Endodermal cell (in vitro differentiated cells): ENCODE measurements around the gene HTR3D. TPM values are rescaled to one million over a fixed set of nuclear protein-coding genes. Genes with fewer than 3 reads are reported as not detected.
A peak's percentile ranks its signal among the peaks of the same experiment; 100 is the strongest.

ENCODE experiments used
- DNase-seq: peaks from one replicate; pipeline ENCODE4 v3.0.0-alpha.2; 2017
- H3K27ac ChIP-seq: 2 replicates; pipeline ENCODE4 v1.5.1; 2013; ENCODE audit warnings: mild to moderate bottlenecking, low read depth, low read length, moderate library complexity
- H3K27me3 ChIP-seq: 2 replicates; pipeline ENCODE4 v1.6.1; 2013; ENCODE audit warnings: mild to moderate bottlenecking, low read length, moderate library complexity; ENCODE audit not compliant: insufficient read depth, control insufficient read depth, poor library complexity, severe bottlenecking
- H3K36me3 ChIP-seq: 2 replicates; pipeline ENCODE4 v1.7.0; 2013; ENCODE audit warnings: mild to moderate bottlenecking, low read length, moderate library complexity; ENCODE audit not compliant: control insufficient read depth, insufficient read depth
- H3K4me1 ChIP-seq: one replicate; pipeline ENCODE4 v1.7.0; 2013; ENCODE audit warnings: low read length; ENCODE audit not compliant: control insufficient read depth, insufficient read depth
- H3K4me3 ChIP-seq: 2 replicates; pipeline ENCODE4 v1.5.1; 2013; ENCODE audit warnings: mild to moderate bottlenecking, low read length, moderate library complexity
- H3K9ac ChIP-seq: 2 replicates; pipeline ENCODE4 v1.6.1; 2013; ENCODE audit warnings: mild to moderate bottlenecking, low read length, moderate library complexity; ENCODE audit not compliant: poor library complexity, severe bottlenecking; ENCODE audit errors: extremely low read depth
- H3K9me3 ChIP-seq: 2 replicates; pipeline ENCODE4 v1.6.1; 2013; ENCODE audit warnings: mild to moderate bottlenecking, low read length, moderate library complexity; ENCODE audit not compliant: control insufficient read depth
- H3K27ac Mint-ChIP-seq: 2 replicates; pipeline ENCODE4 v1.8.0; 2020; ENCODE audit warnings: mixed read lengths
- H3K27me3 Mint-ChIP-seq: 2 replicates; pipeline ENCODE4 v1.8.0; 2021; ENCODE audit warnings: mild to moderate bottlenecking, mixed read lengths; ENCODE audit not compliant: insufficient read depth
- H3K36me3 Mint-ChIP-seq: 2 replicates; pipeline ENCODE4 v1.8.0; 2020; ENCODE audit warnings: low read depth, mixed read lengths
- H3K4me1 Mint-ChIP-seq: 2 replicates; pipeline ENCODE4 v1.8.0; 2020; ENCODE audit warnings: mixed read lengths
- H3K4me3 Mint-ChIP-seq: 2 replicates; pipeline ENCODE4 v1.8.0; 2020; ENCODE audit warnings: mild to moderate bottlenecking, moderate library complexity, mixed read lengths
- H3K9me3 Mint-ChIP-seq: 2 replicates; pipeline ENCODE4 v1.8.0; 2020; ENCODE audit warnings: mild to moderate bottlenecking, mixed read lengths
- CTCF ChIP-seq: fragments of 200-600 bp; sonication (generic); conservative IDR thresholded peaks from 2 replicates; pipeline ENCODE4 v1.5.0; 2021; ENCODE audit warnings: antibody characterized with exemption, mild to moderate bottlenecking
- WGBS, 2 experiments: methylation state at CpG; one replicate each; pipeline versions ENCODE4 v1.1.5 to v1.1.7; 2013; ENCODE audit warnings: missing lambda C conversion rate in 2 of 2, mixed read lengths in 1 of 2; ENCODE audit not compliant: insufficient coverage in 1 of 2, insufficient read length in 1 of 2; 5-methylcytosine and 5-hydroxymethylcytosine counted together
- total RNA-seq, 2 donors: library from RNA; stranded (reverse); fragmentation: NEBNext Ultra II Directional in 1 of 2; extraction: Animal tissue kit (Norgen Biotek cat#: 25700) in 1 of 2; gene quantifications; 2 replicates in 1 of 2; 3 replicates in 1 of 2; pipeline ENCODE4 v1.2.1, GENCODE V29; 2021

HTR3D gene
- total RNA-seq, 2 donors from 2014 or later, result not detected

- no peak for DNase-seq
- Mint-ChIP-seq H3K4me3 (no peak overlapping the region), H3K27ac (no peak overlapping the region), H3K27me3 (no peaks in the 10 kb centered on the region), H3K36me3 (no peaks in the 10 kb centered on the region), H3K4me1 (peaks cover 35% of the 10 kb centered on the region), H3K9me3 (no peaks in the 10 kb centered on the region)
- peak; percentile 30 for TF ChIP-seq CTCF
- WGBS, 2 experiments, result 92 to 94% methylated on average over 2 to 11 of the region's 11 CpGs
- Histone ChIP-seq H3K4me1 (peaks cover 11% of the 10 kb centered on the region), H3K9me3 (no peaks in the 10 kb centered on the region), H3K4me3 (no peak overlapping the region), H3K36me3 (peaks cover 9% of the 10 kb centered on the region), H3K27ac (no peak overlapping the region), H3K9ac (no peak overlapping the region), H3K27me3 (no peaks in the 10 kb centered on the region)
These were observed 29.1 kb upstream of the HTR3D start for GRCh38 chr3:184002469-184002868.

GRCh38 chr3:184003187-184003967, 28.2 kb upstream of the HTR3D start:
- Histone ChIP-seq H3K4me3 (no peak overlapping the region), H3K36me3 (peaks cover 6% of the 10 kb centered on the region), H3K27me3 (no peaks in the 10 kb centered on the region), H3K4me1 (peaks cover 11% of the 10 kb centered on the region), H3K9me3 (no peaks in the 10 kb centered on the region), H3K9ac (no peak overlapping the region), H3K27ac (no peak overlapping the region)
- H3K9me3 Mint-ChIP-seq, result no peaks in the 10 kb centered on the region
- no peak for DNase-seq
- no peaks in the 10 kb centered on the region for H3K27me3 Mint-ChIP-seq
- no peak for TF ChIP-seq CTCF
- H3K4me1 Mint-ChIP-seq, result peaks cover 43% of the 10 kb centered on the region
- peak overlapping the region; percentile 36 for H3K27ac Mint-ChIP-seq
- no peak overlapping the region for H3K4me3 Mint-ChIP-seq
- 63 to 81% methylated on average over 3 to 5 of the region's 5 CpGs for WGBS, 2 experiments
- no peaks in the 10 kb centered on the region for H3K36me3 Mint-ChIP-seq

GRCh38 chr3:184004476-184004875, 27.1 kb upstream of the HTR3D start:
- Histone ChIP-seq H3K4me3 (no peak overlapping the region), H3K4me1 (peaks cover 11% of the 10 kb centered on the region), H3K27ac (no peak overlapping the region), H3K9ac (no peak overlapping the region), H3K36me3 (peaks cover 9% of the 10 kb centered on the region), H3K27me3 (no peaks in the 10 kb centered on the region), H3K9me3 (no peaks in the 10 kb centered on the region)
- H3K4me1 Mint-ChIP-seq, result peaks cover 44% of the 10 kb centered on the region
- no peaks in the 10 kb centered on the region for H3K27me3 Mint-ChIP-seq
- WGBS, 2 experiments, result 100% methylated on average over 1 of the region's 2 CpGs
- H3K9me3 Mint-ChIP-seq, result no peaks in the 10 kb centered on the region
- H3K4me3 Mint-ChIP-seq, result no peak overlapping the region
- H3K27ac Mint-ChIP-seq, result no peak overlapping the region
- TF ChIP-seq CTCF, result no peak
- peaks cover 2% of the 10 kb centered on the region for H3K36me3 Mint-ChIP-seq
- DNase-seq, result no peak
